Caco-2 (cell line): ENCODE data around the gene CD276. TPM values are rescaled to one million over a fixed set of nuclear protein-coding genes. Genes with fewer than 3 reads are reported as not detected.

ENCODE experiments used
- BruUV-seq: library from RNA; stranded (reverse); fragments of 400-500 nt; replicated peaks from 2 replicates; lab custom pipeline; 2021; lab: Mats Ljungman, UMichigan
- CTCF ChIA-PET: fragments of 300-600 bp; sonication (Branson Sonifier 250); formaldehyde crosslinking; loops from one replicate; lab custom pipeline; 2022; ENCODE audit warnings: antibody characterized with exemption; lab: Charles Lee
- POLR2A ChIA-PET: fragments of 300-600 bp; sonication (Branson Sonifier 250); formaldehyde crosslinking; loops from one replicate; lab custom pipeline; 2022; ENCODE audit warnings: antibody characterized with exemption; lab: Charles Lee
- DNase-seq, 2 experiments: peaks; one replicate each; pipeline versions ENCODE4 v3.0.0 to v3.0.0-alpha.2; 2020 to 2022
- H3K27me3 ChIP-seq: replicated peaks from 2 replicates; pipeline ENCODE4 v1.6.0; 2011; ENCODE audit warnings: low read length; ENCODE audit not compliant: control insufficient read depth, insufficient read depth
- H3K36me3 ChIP-seq: 2 replicates; pipeline ENCODE4 v1.5.1; 2011; ENCODE audit warnings: low read length; ENCODE audit not compliant: control insufficient read depth, insufficient read depth
- H3K4me1 ChIP-seq: fragments of 250-450 bp; sonication (Bioruptor Pico); 2 replicates; pipeline ENCODE4 v1.5.1; 2020; ENCODE audit warnings: mild to moderate bottlenecking
- H3K4me3 ChIP-seq: 2 replicates; pipeline ENCODE4 v1.5.1; 2011; ENCODE audit warnings: low read depth, mild to moderate bottlenecking, control low read depth, low read length
- H3K9me3 ChIP-seq: fragments of 250-450 bp; sonication (Bioruptor Pico); 2 replicates; pipeline ENCODE4 v1.5.1; 2020; ENCODE audit warnings: mild to moderate bottlenecking, moderate library complexity
- H3K27ac Mint-ChIP-seq: one replicate; pipeline ENCODE4 v1.8.0; 2022; ENCODE audit warnings: mixed read lengths; ENCODE audit not compliant: unreplicated experiment
- H3K27me3 Mint-ChIP-seq: one replicate; pipeline ENCODE4 v1.8.0; 2022; ENCODE audit warnings: mixed read lengths; ENCODE audit not compliant: insufficient read depth, unreplicated experiment
- H3K36me3 Mint-ChIP-seq: one replicate; pipeline ENCODE4 v1.8.0; 2022; ENCODE audit warnings: mild to moderate bottlenecking, mixed read lengths; ENCODE audit not compliant: insufficient read depth, unreplicated experiment
- H3K4me1 Mint-ChIP-seq: one replicate; pipeline ENCODE4 v1.8.0; 2022; ENCODE audit warnings: low read depth, mixed read lengths; ENCODE audit not compliant: unreplicated experiment
- H3K4me3 Mint-ChIP-seq: one replicate; pipeline ENCODE4 v1.8.0; 2022; ENCODE audit warnings: mild to moderate bottlenecking, moderate library complexity, mixed read lengths; ENCODE audit not compliant: unreplicated experiment
- H3K9me3 Mint-ChIP-seq: one replicate; pipeline ENCODE4 v1.8.0; 2022; ENCODE audit warnings: mixed read lengths; ENCODE audit not compliant: unreplicated experiment
- CTCF ChIP-seq, 2 experiments: fragments of 200-600 bp in 1 of 2; IDR thresholded peaks; 1 replicate in 1 of 2; 2 replicates in 1 of 2; pipeline versions ENCODE4 v1.5.1 to v1.8.0; 2011 to 2022; ENCODE audit warnings: antibody characterized with exemption in 1 of 2, control low read depth in 1 of 2, inconsistent platforms in 1 of 2, low read depth in 1 of 2, low read length in 1 of 2, mild to moderate bottlenecking in 1 of 2, moderate library complexity in 1 of 2; ENCODE audit not compliant: insufficient read depth in 1 of 2, severe bottlenecking in 1 of 2, unreplicated experiment in 1 of 2
- intact Hi-C: fragments of 100-400 bp; cut with micrococcal nuclease; formaldehyde crosslinking; loops from one replicate; pipeline ENCODE4 v1.10.0; 2022; ENCODE audit not compliant: unreplicated experiment
- total RNA-seq: library from RNA; stranded (reverse); gene quantifications from 2 replicates; pipeline ENCODE4 v1.2.3, GENCODE V29; 2022

Gene CD276
- total RNA-seq, 1 experiment from 2014 or later, result 74.2 TPM

GRCh38 chr15:73709686-73710085 lies 25.5 kb downstream of the CD276 start:
- no peaks in the 10 kb centered on the region; the same call in none of the 2 replicates for H3K36me3 ChIP-seq
- H3K4me1 ChIP-seq, result no peaks in the 10 kb centered on the region
- H3K4me3 ChIP-seq, result no peak overlapping the region
- Mint-ChIP-seq H3K4me1 (no peaks in the 10 kb centered on the region), H3K27ac (no peak overlapping the region), H3K9me3 (no peaks in the 10 kb centered on the region), H3K27me3 (no peaks in the 10 kb centered on the region), H3K4me3 (no peak overlapping the region), H3K36me3 (peaks cover 22% of the 10 kb centered on the region)
- no TSS peak for BruUV-seq
- CTCF ChIA-PET, result no interaction called here
- intact Hi-C loops, result no loop called here
- H3K9me3 ChIP-seq, result no peaks in the 10 kb centered on the region
- H3K27me3 ChIP-seq, result no peaks in the 10 kb centered on the region
- TF ChIP-seq CTCF (IDR thresholded peaks at IDR 0.05; ENCODE audit: insufficient read depth in 1 of 2, low read depth in 1 of 2, low read length in 1 of 2, severe bottlenecking in 1 of 2, unreplicated experiment in 1 of 2), result no peak
- no peak for DNase-seq
- POLR2A ChIA-PET, result no interaction called here

GRCh38 chr15:73710321-73710720 lies 26.1 kb downstream of the CD276 start:
- POLR2A ChIA-PET, result no interaction called here
- no peak for TF ChIP-seq CTCF (IDR thresholded peaks at IDR 0.05; ENCODE audit: insufficient read depth in 1 of 2, low read depth in 1 of 2, low read length in 1 of 2, severe bottlenecking in 1 of 2, unreplicated experiment in 1 of 2)
- H3K27ac Mint-ChIP-seq, result no peak overlapping the region
- intact Hi-C loops, result no loop called here
- no peaks in the 10 kb centered on the region for H3K4me1 ChIP-seq
- CTCF ChIA-PET, result no interaction called here
- H3K4me1 Mint-ChIP-seq, result no peaks in the 10 kb centered on the region
- H3K4me3 Mint-ChIP-seq, result no peak overlapping the region
- no peak for DNase-seq
- H3K36me3 ChIP-seq, result no peaks in the 10 kb centered on the region; the same call in none of the 2 replicates
- no peaks in the 10 kb centered on the region for H3K27me3 Mint-ChIP-seq
- no peaks in the 10 kb centered on the region for H3K9me3 ChIP-seq
- H3K9me3 Mint-ChIP-seq, result no peaks in the 10 kb centered on the region
- H3K36me3 Mint-ChIP-seq, result peaks cover 19% of the 10 kb centered on the region
- BruUV-seq, result no TSS peak
- H3K4me3 ChIP-seq, result no peak overlapping the region
- H3K27me3 ChIP-seq, result no peaks in the 10 kb centered on the region

- ChIA-PET CTCF (no interaction called here), POLR2A (no interaction called here)
- no peaks in the 10 kb centered on the region; the same call in 1 of the 2 replicates for H3K36me3 ChIP-seq
- no peaks in the 10 kb centered on the region for H3K9me3 ChIP-seq
- DNase-seq, result no peak
- TF ChIP-seq CTCF (IDR thresholded peaks at IDR 0.05; ENCODE audit: insufficient read depth in 1 of 2, low read depth in 1 of 2, low read length in 1 of 2, severe bottlenecking in 1 of 2, unreplicated experiment in 1 of 2), result no peak
- peaks cover 9% of the 10 kb centered on the region for H3K36me3 Mint-ChIP-seq
- H3K27ac Mint-ChIP-seq, result no peak overlapping the region
- intact Hi-C loops, result no loop called here
- no TSS peak for BruUV-seq
- H3K27me3 ChIP-seq, result no peaks in the 10 kb centered on the region
- no peaks in the 10 kb centered on the region for H3K4me1 Mint-ChIP-seq
- no peak overlapping the region for H3K4me3 ChIP-seq
- H3K9me3 Mint-ChIP-seq, result no peaks in the 10 kb centered on the region
- H3K4me3 Mint-ChIP-seq, result no peak overlapping the region
- no peaks in the 10 kb centered on the region for H3K4me1 ChIP-seq
- H3K27me3 Mint-ChIP-seq, result no peaks in the 10 kb centered on the region
Measured at GRCh38 chr15:73711526-73711925, 27.3 kb downstream of the CD276 start.
